Activated CD8-positive, alpha-beta memory T cell treated with anti-CD3 and anti-CD28 coated beads, Interleukin-2, amount 50 U/mL, for 24 hours (primary cell): ENCODE results near the gene ETFDH.
"Not testable (repeated sequence)": the region's sequence is repeated elsewhere in the genome, so short reads cannot be mapped to it uniquely, and the experiment has no call there.

Experiments
- DNase-seq: peaks from one replicate; pipeline ENCODE4 v3.0.0-alpha.2; 2020; ENCODE audit errors: extremely low read depth

The ETFDH gene

DNA sequence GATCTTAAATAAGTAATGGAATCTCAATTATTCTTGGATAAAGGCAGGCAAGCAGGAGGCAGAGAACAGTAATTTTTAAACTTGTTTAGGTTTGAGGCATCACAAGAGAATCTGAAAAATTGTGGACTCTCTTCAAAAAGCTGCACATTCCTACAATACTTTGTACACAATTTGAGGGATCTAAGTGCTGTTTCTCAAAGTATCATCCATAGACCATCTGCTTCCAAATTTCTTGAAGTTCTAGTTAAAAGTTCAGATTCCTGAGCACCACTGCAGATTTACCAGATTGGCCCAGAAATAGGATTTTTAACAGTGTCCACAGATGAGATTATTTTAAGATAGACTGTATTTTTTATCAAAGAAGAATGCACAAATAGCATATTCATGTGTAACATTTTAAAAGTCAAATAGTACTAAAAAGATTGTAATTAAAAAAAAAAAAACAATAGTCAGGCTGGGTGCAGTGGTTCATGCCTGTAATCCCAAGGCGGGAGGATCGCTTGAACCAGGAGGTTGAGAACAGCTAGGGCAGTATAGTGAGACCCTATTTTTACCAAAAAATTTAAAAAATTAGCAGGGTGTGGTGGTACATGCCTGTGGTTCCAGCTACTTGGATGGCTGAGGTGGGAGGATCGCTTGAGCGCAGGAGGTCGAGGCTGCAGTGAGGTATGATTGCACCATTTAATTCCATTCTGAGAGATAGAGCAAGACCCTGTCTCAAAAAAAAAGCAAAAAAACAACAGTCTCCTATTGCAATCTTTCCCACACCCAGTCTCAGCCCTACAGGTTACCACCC lies 82.5 kb downstream of the ETFDH start:
- DNase-seq, result no peak

DNA sequence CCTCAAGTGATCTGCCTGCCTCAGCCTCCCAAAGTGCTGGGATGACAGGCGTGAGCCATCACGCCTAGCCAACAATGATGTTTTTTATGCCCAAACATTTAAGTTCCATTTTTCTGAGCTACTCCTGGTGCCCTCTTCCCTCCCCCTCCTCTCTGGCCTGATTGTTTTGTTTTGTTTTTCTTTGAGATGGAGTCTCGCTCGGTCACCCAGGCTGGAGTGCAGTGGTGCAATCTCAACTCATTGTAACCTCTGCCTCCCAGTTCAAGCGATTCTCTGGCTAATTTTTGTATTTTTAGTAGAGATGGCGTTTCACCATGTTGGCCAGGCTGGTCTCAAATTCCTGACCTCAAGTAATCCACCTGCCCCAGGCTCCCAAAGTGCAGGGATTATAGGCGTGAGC lies 83.7 kb downstream of the ETFDH start:
- DNase-seq, result not testable (repeated sequence)

DNA sequence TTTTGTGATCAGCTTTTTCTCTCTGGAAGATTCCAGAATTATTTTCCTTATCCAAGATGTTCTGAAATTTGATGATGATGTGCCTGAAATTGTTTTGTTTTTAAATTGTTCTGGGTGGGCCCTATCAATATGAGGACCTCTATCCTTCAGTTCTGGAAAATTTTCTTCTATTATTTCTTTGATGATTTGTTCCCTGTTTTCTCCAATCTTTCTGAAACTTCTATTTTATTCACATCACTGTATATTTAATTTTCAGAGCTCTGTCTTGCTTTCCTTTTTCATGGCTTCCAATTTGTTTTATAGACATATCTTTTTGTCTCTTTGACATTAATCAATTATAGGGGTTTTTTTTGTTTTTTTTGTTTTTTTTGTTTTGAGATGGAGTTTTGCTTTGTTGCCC lies 84.5 kb downstream of the ETFDH start:
- no peak for DNase-seq

DNA sequence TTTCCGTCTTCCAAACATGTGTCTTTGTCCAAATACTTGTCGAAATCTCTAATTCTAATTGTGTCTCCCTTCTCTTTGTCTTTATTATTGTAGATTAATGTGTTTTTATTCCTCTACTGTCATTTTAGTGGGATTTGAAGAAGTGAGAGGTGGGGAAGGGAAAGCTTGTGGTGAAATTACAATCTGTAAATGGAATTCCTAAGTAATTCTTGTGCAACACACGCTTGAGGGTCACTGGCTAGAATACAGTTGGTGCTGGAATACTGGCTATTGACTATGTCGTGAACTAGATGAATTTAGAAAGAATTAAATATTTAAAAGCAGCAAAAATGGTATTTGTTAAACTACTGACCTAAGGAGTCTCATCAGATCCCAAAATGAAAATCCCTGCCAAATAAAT lies 86.0 kb downstream of the ETFDH start:
- no peak for DNase-seq

DNA sequence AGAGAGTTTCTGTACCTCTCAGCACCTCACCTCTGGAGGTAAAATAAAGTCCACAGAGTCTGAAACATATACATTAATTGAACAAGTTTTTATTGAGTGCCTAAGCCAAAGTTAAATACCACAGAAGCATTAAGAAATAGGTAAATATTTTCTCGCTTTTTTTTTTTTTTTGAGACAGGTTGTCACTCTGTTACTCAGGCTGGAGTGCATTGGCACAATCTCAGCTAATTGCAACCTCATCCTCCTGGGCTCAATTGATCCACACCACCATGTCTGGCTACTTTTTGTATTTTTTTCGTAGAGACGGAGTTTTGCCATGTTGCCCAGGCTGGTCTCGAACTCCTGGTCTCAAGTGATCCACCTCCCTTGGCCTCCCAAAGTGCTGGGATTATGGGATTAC lies 86.6 kb downstream of the ETFDH start:
- DNase-seq, result no peak
